Measurements from ENCODE around the gene TNFSF13. TPM values are rescaled to one million over a fixed set of nuclear protein-coding genes. Genes with fewer than 3 reads are reported as not detected.

The TNFSF13 gene
- total and polyA plus RNA-seq, 4 donors: 17.7 to 28.6 (median 26.1) TPM

- DNase-seq (no peak), ATAC-seq (ENCODE audit: low FRiP score) (no peak)
- H3K4me1 ChIP-seq (ENCODE audit: control insufficient read depth in 1 of 2, insufficient read depth in 2 of 2, low read length in 2 of 2): no peaks in the 10 kb centered on the region
- WGBS, 2 donors: 37 to 53% methylated on average over 1 of the region's 1 CpG
- intact Hi-C loops (cut with DNase I): no loop called here
- H3K27me3 ChIP-seq (ENCODE audit: control insufficient read depth in 1 of 2, insufficient read depth in 2 of 2, low read length in 1 of 2): no peaks in the 10 kb centered on the region
- no peaks in the 10 kb centered on the region for H3K9me3 ChIP-seq (ENCODE audit: control insufficient read depth, low read length)
- no peak overlapping the region for H3K27ac ChIP-seq (ENCODE audit: low read depth in 1 of 2, low read length in 2 of 2)
- H3K4me3 ChIP-seq (ENCODE audit: low read length in 2 of 2): no peak overlapping the region
- H3K36me3 ChIP-seq (ENCODE audit: control insufficient read depth in 1 of 2, insufficient read depth in 2 of 2, low read length in 1 of 2): peaks cover 0 to 18% of the 10 kb centered on the region in 2 donors
Measured at GRCh38 chr17:7575481-7575883, 16.9 kb downstream of the TNFSF13 start.

DNA sequence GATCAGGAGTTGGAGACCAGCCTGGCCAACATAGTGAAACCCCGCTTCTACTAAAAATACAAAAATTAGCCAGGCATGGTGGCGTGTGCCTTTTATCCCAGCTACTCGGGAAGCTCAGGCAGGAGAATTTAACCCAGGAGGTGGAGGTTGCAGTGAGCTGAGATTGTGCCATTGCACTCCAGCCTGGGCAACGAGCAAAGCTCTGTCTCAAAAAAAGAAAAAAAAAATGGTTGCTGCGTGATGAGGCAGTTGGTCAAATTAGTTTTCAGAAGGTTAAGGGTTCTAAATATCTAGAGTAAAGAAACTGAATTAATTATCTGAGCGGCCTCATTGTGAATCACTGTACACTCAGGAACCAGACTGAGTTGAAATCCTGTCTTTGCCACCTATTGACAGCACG, 17.4 kb downstream of the TNFSF13 start:
- Histone ChIP-seq H3K36me3 (ENCODE audit: control insufficient read depth in 1 of 2, insufficient read depth in 2 of 2, low read length in 1 of 2) (peaks cover 0 to 18% of the 10 kb centered on the region in 2 donors), H3K9me3 (ENCODE audit: control insufficient read depth, low read length) (no peaks in the 10 kb centered on the region), H3K4me3 (ENCODE audit: low read length in 2 of 2) (no peak overlapping the region), H3K27me3 (ENCODE audit: control insufficient read depth in 1 of 2, insufficient read depth in 2 of 2, low read length in 1 of 2) (no peaks in the 10 kb centered on the region), H3K27ac (ENCODE audit: low read depth in 1 of 2, low read length in 2 of 2) (no peak overlapping the region), H3K4me1 (ENCODE audit: control insufficient read depth in 1 of 2, insufficient read depth in 2 of 2, low read length in 2 of 2) (no peaks in the 10 kb centered on the region)
- intact Hi-C loops (cut with DNase I): no loop called here
- ATAC-seq (ENCODE audit: low FRiP score): no peak
- no peak for DNase-seq
- WGBS, 2 donors: 63 to 65% methylated on average over 7 of the region's 7 CpGs

DNA sequence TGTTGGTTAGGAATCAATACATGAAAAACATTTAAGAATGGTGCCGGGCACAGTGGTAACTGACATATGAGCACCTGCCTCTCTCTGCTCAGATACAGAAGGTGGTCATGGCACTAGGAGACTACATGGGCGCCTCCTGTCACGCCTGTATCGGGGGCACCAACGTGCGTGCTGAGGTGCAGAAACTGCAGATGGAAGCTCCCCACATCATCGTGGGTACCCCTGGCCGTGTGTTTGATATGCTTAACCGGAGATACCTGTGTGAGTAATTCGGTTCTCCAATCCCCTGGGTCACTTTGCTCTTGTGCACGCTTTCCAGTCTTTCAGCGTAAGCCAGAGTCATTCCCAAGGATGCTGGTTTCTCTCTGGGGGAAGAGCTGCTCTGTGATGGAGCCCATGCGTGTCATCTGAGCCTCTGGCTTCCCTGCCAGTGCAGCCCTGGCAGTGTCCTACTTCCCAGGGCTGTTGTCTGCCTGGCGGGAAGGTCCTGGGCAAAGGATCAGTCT, 17.9 kb downstream of the TNFSF13 start:
- 78 to 79% methylated on average over 14 of the region's 14 CpGs for WGBS, 2 donors
- no peak for DNase-seq
- Histone ChIP-seq H3K27ac (ENCODE audit: low read depth in 1 of 2, low read length in 2 of 2) (no peak overlapping the region), H3K27me3 (ENCODE audit: control insufficient read depth in 1 of 2, insufficient read depth in 2 of 2, low read length in 1 of 2) (no peaks in the 10 kb centered on the region), H3K4me1 (ENCODE audit: control insufficient read depth in 1 of 2, insufficient read depth in 2 of 2, low read length in 2 of 2) (no peaks in the 10 kb centered on the region), H3K4me3 (ENCODE audit: low read length in 2 of 2) (no peak overlapping the region), H3K36me3 (ENCODE audit: control insufficient read depth in 1 of 2, insufficient read depth in 2 of 2, low read length in 1 of 2) (peaks cover 0 to 18% of the 10 kb centered on the region in 2 donors), H3K9me3 (ENCODE audit: control insufficient read depth, low read length) (no peaks in the 10 kb centered on the region)
- ATAC-seq (ENCODE audit: low FRiP score): no peak
- intact Hi-C loops (cut with DNase I): no loop called here

- ATAC-seq (ENCODE audit: low FRiP score): no peak
- 74 to 76% methylated on average over 17 of the region's 17 CpGs for WGBS, 2 donors
- Histone ChIP-seq H3K4me3 (ENCODE audit: low read length in 2 of 2) (no peak overlapping the region), H3K36me3 (ENCODE audit: control insufficient read depth in 1 of 2, insufficient read depth in 2 of 2, low read length in 1 of 2) (peaks cover 0 to 18% of the 10 kb centered on the region in 2 donors), H3K4me1 (ENCODE audit: control insufficient read depth in 1 of 2, insufficient read depth in 2 of 2, low read length in 2 of 2) (peaks cover 0 to 4% of the 10 kb centered on the region in 2 donors), H3K9me3 (ENCODE audit: control insufficient read depth, low read length) (no peaks in the 10 kb centered on the region), H3K27me3 (ENCODE audit: control insufficient read depth in 1 of 2, insufficient read depth in 2 of 2, low read length in 1 of 2) (no peaks in the 10 kb centered on the region), H3K27ac (ENCODE audit: low read depth in 1 of 2, low read length in 2 of 2) (no peak overlapping the region)
- intact Hi-C loops (cut with DNase I): no loop called here
- no peak for DNase-seq
Measured at GRCh38 chr17:7577327-7578199, 19.0 kb downstream of the TNFSF13 start.

DNA sequence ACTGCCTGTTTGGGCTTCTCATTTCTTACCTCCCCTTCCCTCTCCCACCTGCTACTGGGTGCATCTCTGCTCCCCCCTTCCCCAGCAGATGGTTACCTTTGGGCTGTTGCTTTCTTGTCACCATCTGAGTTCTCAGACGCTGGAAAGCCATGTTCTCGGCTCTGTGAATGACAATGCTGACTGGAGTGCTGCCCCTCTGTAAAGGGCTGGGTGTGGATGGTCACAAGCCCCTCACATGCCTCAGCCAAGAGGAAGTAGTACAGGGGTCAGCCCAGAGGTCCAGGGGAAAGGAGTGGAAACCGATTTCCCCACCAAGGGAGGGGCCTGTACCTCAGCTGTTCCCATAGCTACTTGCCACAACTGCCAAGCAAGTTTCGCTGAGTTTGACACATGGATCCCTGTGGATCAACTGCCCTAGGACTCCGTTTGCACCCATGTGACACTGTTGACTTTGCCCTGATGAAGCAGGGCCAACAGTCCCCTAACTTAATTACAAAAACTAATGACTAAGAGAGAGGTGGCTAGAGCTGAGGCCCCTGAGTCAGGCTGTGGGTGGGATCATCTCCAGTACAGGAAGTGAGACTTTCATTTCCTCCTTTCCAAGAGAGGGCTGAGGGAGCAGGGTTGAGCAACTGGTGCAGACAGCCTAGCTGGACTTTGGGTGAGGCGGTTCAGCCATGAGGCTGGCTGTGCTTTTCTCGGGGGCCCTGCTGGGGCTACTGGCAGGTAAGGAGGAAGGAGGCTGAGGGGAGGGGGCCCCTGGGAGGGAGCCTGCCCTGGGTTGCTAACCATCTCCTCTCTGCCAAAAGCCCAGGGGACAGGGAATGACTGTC, 20.7 kb downstream of the TNFSF13 start, which contains the start of gene CD68:
Gene CD68, plus strand, starts transcription at position 638 of the 833 bp plus-strand sequence. Its CDS starts 40 bp downstream, at position 678.
- peaks cover 0 to 18% of the 10 kb centered on the region in 2 donors for H3K36me3 ChIP-seq (ENCODE audit: control insufficient read depth in 1 of 2, insufficient read depth in 2 of 2, low read length in 1 of 2)

GRCh38 chr17:7579834-7580603, 21.5 kb downstream of the TNFSF13 start:
- intact Hi-C loops (cut with DNase I): no loop called here
- 61% methylated on average over 11 to 12 of the region's 12 CpGs for WGBS, 2 donors
- Histone ChIP-seq H3K4me3 (ENCODE audit: low read length in 2 of 2) (no peak overlapping the region), H3K9me3 (ENCODE audit: control insufficient read depth, low read length) (no peaks in the 10 kb centered on the region), H3K27me3 (ENCODE audit: control insufficient read depth in 1 of 2, insufficient read depth in 2 of 2, low read length in 1 of 2) (no peaks in the 10 kb centered on the region), H3K36me3 (ENCODE audit: control insufficient read depth in 1 of 2, insufficient read depth in 2 of 2, low read length in 1 of 2) (peaks cover 0 to 12% of the 10 kb centered on the region in 2 donors), H3K27ac (ENCODE audit: low read depth in 1 of 2, low read length in 2 of 2) (peak overlapping the region in 1 of 2 donors; percentile 30), H3K4me1 (ENCODE audit: control insufficient read depth in 1 of 2, insufficient read depth in 2 of 2, low read length in 2 of 2) (peaks cover 0 to 4% of the 10 kb centered on the region in 2 donors)
- ATAC-seq (ENCODE audit: low FRiP score): no peak
- DNase-seq: peak in 1 of 2 donors; percentile 61

More for the DNA sequence above, 20.7 kb downstream of the TNFSF13 start, which contains the start of gene CD68:
- WGBS, 2 donors: 18 to 21% methylated on average over 7 of the region's 7 CpGs
- peak within 1 kb of the TSS in 1 of 2 donors; percentile 30 for H3K27ac ChIP-seq (ENCODE audit: low read depth in 1 of 2, low read length in 2 of 2)
- intact Hi-C loops (cut with DNase I): no loop called here
- H3K27me3 ChIP-seq (ENCODE audit: control insufficient read depth in 1 of 2, insufficient read depth in 2 of 2, low read length in 1 of 2): no peaks in the 10 kb centered on the region
- no peak within 1 kb of the TSS for H3K4me3 ChIP-seq (ENCODE audit: low read length in 2 of 2)
- H3K9me3 ChIP-seq (ENCODE audit: control insufficient read depth, low read length): no peaks in the 10 kb centered on the region
- ATAC-seq (ENCODE audit: low FRiP score) (peak; percentile 65), DNase-seq (peak; percentile 87 to 91)
- H3K4me1 ChIP-seq (ENCODE audit: control insufficient read depth in 1 of 2, insufficient read depth in 2 of 2, low read length in 2 of 2): peaks cover 0 to 4% of the 10 kb centered on the region in 2 donors

DNA sequence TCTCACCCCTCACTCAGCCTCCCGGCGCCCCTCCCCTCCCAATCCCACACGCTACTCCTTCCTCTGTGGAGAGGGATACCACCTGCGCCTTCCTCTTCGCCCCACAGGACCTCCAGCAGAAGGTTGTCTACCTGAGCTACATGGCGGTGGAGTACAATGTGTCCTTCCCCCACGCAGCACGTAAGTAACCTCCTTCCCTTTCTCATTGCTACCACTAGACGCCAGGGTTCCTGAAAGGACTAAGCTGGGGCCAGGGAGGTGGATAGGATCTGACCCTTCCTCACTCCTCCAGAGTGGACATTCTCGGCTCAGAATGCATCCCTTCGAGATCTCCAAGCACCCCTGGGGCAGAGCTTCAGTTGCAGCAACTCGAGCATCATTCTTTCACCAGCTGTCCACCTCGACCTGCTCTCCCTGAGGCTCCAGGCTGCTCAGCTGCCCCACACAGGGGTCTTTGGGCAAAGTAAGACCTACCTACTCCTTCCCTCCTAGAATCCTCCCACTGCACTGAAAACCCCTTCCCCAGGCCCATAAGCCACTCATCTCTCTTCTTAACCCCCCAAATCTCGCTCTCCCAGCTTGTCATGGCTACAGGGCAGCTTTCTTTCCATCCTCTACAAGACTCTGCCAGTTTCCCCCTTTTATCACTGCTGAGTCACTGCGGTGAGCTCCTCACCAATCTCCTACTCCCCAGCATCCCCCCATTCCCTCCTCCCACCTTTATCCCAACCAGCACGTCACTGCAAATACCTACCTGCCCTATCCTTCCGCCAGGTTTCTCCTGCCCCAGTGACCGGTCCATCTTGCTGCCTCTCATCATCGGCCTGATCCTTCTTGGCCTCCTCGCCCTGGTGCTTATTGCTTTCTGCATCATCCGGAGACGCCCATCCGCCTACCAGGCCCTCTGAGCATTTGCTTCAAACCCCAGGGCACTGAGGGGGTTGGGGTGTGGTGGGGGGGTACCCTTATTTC, 22.3 kb downstream of the TNFSF13 start:
- no peaks in the 10 kb centered on the region for H3K9me3 ChIP-seq (ENCODE audit: control insufficient read depth, low read length)
- H3K27ac ChIP-seq (ENCODE audit: low read depth in 1 of 2, low read length in 2 of 2): no peak overlapping the region
- no peak overlapping the region for H3K4me3 ChIP-seq (ENCODE audit: low read length in 2 of 2)
- peaks cover 0 to 8% of the 10 kb centered on the region in 2 donors for H3K36me3 ChIP-seq (ENCODE audit: control insufficient read depth in 1 of 2, insufficient read depth in 2 of 2, low read length in 1 of 2)
- DNase-seq (no peak), ATAC-seq (ENCODE audit: low FRiP score) (no peak)
- peaks cover 0 to 4% of the 10 kb centered on the region in 2 donors for H3K4me1 ChIP-seq (ENCODE audit: control insufficient read depth in 1 of 2, insufficient read depth in 2 of 2, low read length in 2 of 2)
- intact Hi-C loops (cut with DNase I): no loop called here
- WGBS, 2 donors: 81 to 82% methylated on average over 23 of the region's 23 CpGs
- no peaks in the 10 kb centered on the region for H3K27me3 ChIP-seq (ENCODE audit: control insufficient read depth in 1 of 2, insufficient read depth in 2 of 2, low read length in 1 of 2)
